Psoas muscle (tissue), 8 donors: ENCODE data around the gene FNBP1. TPM values are rescaled to one million over a fixed set of nuclear protein-coding genes. Genes with fewer than 3 reads are reported as not detected.

ENCODE experiments used
- ATAC-seq, 4 donors: fragments of 200-7000 bp; cut with Tn5 transposase; one replicate each; pipeline ENCODE4 v1.9.1; 2020; ENCODE audit warnings: moderate library complexity in 3 of 4, mild to moderate bottlenecking in 2 of 4
- DNase-seq, 2 donors: peaks; one replicate each; pipeline ENCODE4 v3.0.0-alpha.2; 2020
- H3K27ac ChIP-seq: fragments of 200-600 bp; one replicate; pipeline ENCODE4 v1.8.0; 2022
- H3K27me3 ChIP-seq, 3 donors: fragments of 200-600 bp in 1 of 3; one replicate each; pipeline versions ENCODE4 v1.6.1 to v1.8.0; 2013 to 2022; ENCODE audit warnings: low read length in 2 of 3, mild to moderate bottlenecking in 2 of 3, moderate library complexity in 1 of 3; ENCODE audit not compliant: insufficient read depth in 3 of 3
- H3K36me3 ChIP-seq, 2 donors: fragments of 200-600 bp in 1 of 2; one replicate each; pipeline versions ENCODE4 v1.6.1 to v1.8.0; 2013 to 2022; ENCODE audit warnings: low read depth in 1 of 2, mild to moderate bottlenecking in 1 of 2, moderate library complexity in 1 of 2; ENCODE audit not compliant: insufficient read depth in 1 of 2
- H3K4me1 ChIP-seq: fragments of 200-600 bp; one replicate; pipeline ENCODE4 v1.8.0; 2022
- H3K4me3 ChIP-seq: fragments of 200-600 bp; one replicate; pipeline ENCODE4 v1.8.0; 2022; ENCODE audit warnings: mild to moderate bottlenecking
- H3K9me3 ChIP-seq: fragments of 200-600 bp; one replicate; pipeline ENCODE4 v1.8.0; 2022
- CTCF ChIP-seq: fragments of 200-600 bp; IDR thresholded peaks from one replicate; pipeline ENCODE4 v1.8.0; 2022; ENCODE audit warnings: antibody characterized with exemption
- WGBS, 3 donors: extraction: QIAGEN DNeasy Blood & Tissue Kit; methylation state at CpG; one replicate each; pipeline versions ENCODE4 v1.1.6 to v1.1.7; 2013; 5-methylcytosine and 5-hydroxymethylcytosine counted together
- intact Hi-C, 2 donors: fragments of 100-400 bp; cut with DNase I; formaldehyde crosslinking; loops; one replicate each; pipeline versions ENCODE4 v1.11.0 to v1.14.2; 2022
- polyA plus RNA-seq, 3 donors: library from polyadenylated mRNA; stranded (reverse); fragments of 200-250 nt; gene quantifications; one replicate each; pipeline ENCODE4 v1.2.3, GENCODE V29; 2013
- total RNA-seq, 4 donors: library from RNA; stranded (reverse); fragmentation: NEBNext Ultra II Directional in 2 of 4; extraction: Animal tissue kit (Norgen Biotek cat#: 25700) in 2 of 4; gene quantifications; one replicate each; pipeline versions ENCODE4 v1.2.1 to v1.2.4, GENCODE V29; 2021 to 2023
- donor health status: healthy with polysubstance abuse.
- donor health status: DM: no; HTN: no; CAD: no; lungs with moderate emphysema.
- donor health status: Bipolar disorder and iron deficiency.
- donor health status: healthy.
- donor health status: DM: yes; HTN: yes; CAD: no.
- donor health status: DM: no; HTN: no; CAD: no.
- donor health status: DM: no; HTN: no; CAD: no.
- donor health status: DM: yes; HTN: yes; CAD: no.

The FNBP1 gene
- total and polyA plus RNA-seq, 7 donors, result 4.6 to 30.5 (median 27.2) TPM

- intact Hi-C loops, result no loop called here
- Histone ChIP-seq H3K4me1 (peaks cover 15% of the 10 kb centered on the region), H3K27me3 (no peaks in the 10 kb centered on the region), H3K27ac (no peak overlapping the region), H3K4me3 (no peak overlapping the region), H3K9me3 (no peaks in the 10 kb centered on the region), H3K36me3 (no peaks in the 10 kb centered on the region)
- ATAC-seq, result no peak
- no peak for DNase-seq
- 88 to 94% (median 92%) methylated on average over 4 of the region's 4 CpGs for WGBS, 3 donors
- TF ChIP-seq CTCF, result no peak
These were observed 21.6 kb upstream of the FNBP1 start for GRCh38 chr9:130064621-130065020.

- no peak for ATAC-seq
- intact Hi-C loops, result no loop called here
- 66 to 88% (median 72%) methylated on average over 2 of the region's 2 CpGs for WGBS, 3 donors
- no peak for DNase-seq
- H3K4me3 ChIP-seq, result no peak overlapping the region
- H3K27ac ChIP-seq, result no peak overlapping the region
- no peaks in the 10 kb centered on the region for H3K27me3 ChIP-seq
- H3K9me3 ChIP-seq, result no peaks in the 10 kb centered on the region
- peaks cover 7% of the 10 kb centered on the region for H3K4me1 ChIP-seq
- no peak for TF ChIP-seq CTCF
- peaks cover 0 to 13% of the 10 kb centered on the region in 2 donors for H3K36me3 ChIP-seq
These were observed 19.8 kb upstream of the FNBP1 start for GRCh38 chr9:130062750-130063149.

- ATAC-seq, result no peak
- 76 to 80% (median 79%) methylated on average over 7 of the region's 7 CpGs for WGBS, 3 donors
- intact Hi-C loops, result no loop called here
- peaks cover 0 to 15% of the 10 kb centered on the region in 2 donors for H3K36me3 ChIP-seq
- no peaks in the 10 kb centered on the region for H3K9me3 ChIP-seq
- no peak for TF ChIP-seq CTCF
- no peaks in the 10 kb centered on the region for H3K27me3 ChIP-seq
- no peak for DNase-seq
- H3K4me3 ChIP-seq, result no peak overlapping the region
- H3K4me1 ChIP-seq, result no peaks in the 10 kb centered on the region
- no peak overlapping the region for H3K27ac ChIP-seq
These were observed 17.3 kb upstream of the FNBP1 start for GRCh38 chr9:130060296-130060695.

GRCh38 chr9:130058887-130059286 lies 15.9 kb upstream of the FNBP1 start:
- H3K27ac ChIP-seq, result no peak overlapping the region
- H3K27me3 ChIP-seq, result no peaks in the 10 kb centered on the region
- no peak overlapping the region for H3K4me3 ChIP-seq
- DNase-seq (no peak), ATAC-seq (no peak)
- H3K4me1 ChIP-seq, result peaks cover 7% of the 10 kb centered on the region
- no peaks in the 10 kb centered on the region for H3K9me3 ChIP-seq
- TF ChIP-seq CTCF, result no peak
- intact Hi-C loops, result no loop called here
- 59 to 69% (median 60%) methylated on average over 3 of the region's 3 CpGs for WGBS, 3 donors
- peaks cover 0 to 15% of the 10 kb centered on the region in 2 donors for H3K36me3 ChIP-seq

- ATAC-seq (no peak), DNase-seq (no peak)
- peaks cover 0 to 15% of the 10 kb centered on the region in 2 donors for H3K36me3 ChIP-seq
- peaks cover 8% of the 10 kb centered on the region for H3K4me1 ChIP-seq
- no peaks in the 10 kb centered on the region for H3K9me3 ChIP-seq
- H3K27me3 ChIP-seq, result no peaks in the 10 kb centered on the region
- intact Hi-C loops, result no loop called here
- no peak for TF ChIP-seq CTCF
- 84 to 92% (median 88%) methylated on average over 7 of the region's 7 CpGs for WGBS, 3 donors
- no peak overlapping the region for H3K27ac ChIP-seq
- H3K4me3 ChIP-seq, result no peak overlapping the region
These were observed 15.2 kb upstream of the FNBP1 start for GRCh38 chr9:130058154-130058553.
